GM19240 (cell line): ENCODE measurements around the gene LIPN.

Experiments
- DNase-seq: peaks from one replicate; pipeline ENCODE4 v3.0.0; 2011; ENCODE audit warnings: low spot score; ENCODE audit not compliant: insufficient read length

The LIPN gene

GRCh38 chr10:88783724-88784123, 23.9 kb downstream of the LIPN start:
- DNase-seq, result no peak

GRCh38 chr10:88786032-88786770, 26.4 kb downstream of the LIPN start:
- no peak for DNase-seq

GRCh38 chr10:88787463-88787862, 27.6 kb downstream of the LIPN start:
- no peak for DNase-seq

- no peak for DNase-seq
These were observed 29.1 kb downstream of the LIPN start for GRCh38 chr10:88788924-88789323.

GRCh38 chr10:88791924-88792323, 32.1 kb downstream of the LIPN start:
- DNase-seq, result peak; percentile 14

- DNase-seq, result no peak
These were observed 32.8 kb downstream of the LIPN start for GRCh38 chr10:88792661-88793060.

GRCh38 chr10:88793712-88794299, 34.0 kb downstream of the LIPN start:
- no peak for DNase-seq

- DNase-seq, result no peak
These were observed 34.9 kb downstream of the LIPN start for GRCh38 chr10:88794731-88795130.

GRCh38 chr10:88800152-88801125, 40.6 kb downstream of the LIPN start:
- DNase-seq, result no peak

GRCh38 chr10:88802523-88803285, 42.9 kb downstream of the LIPN start, which contains the start of gene LIPM:
LIPM (plus strand) TSS chr10:88802730; CDS start chr10:88802897, 167 bp downstream.
- DNase-seq, result no peak

- no peak for DNase-seq
These were observed 43.8 kb downstream of the LIPN start for GRCh38 chr10:88803641-88804040.

- no peak for DNase-seq
These were observed 44.4 kb downstream of the LIPN start for GRCh38 chr10:88804083-88804812.

GRCh38 chr10:88805361-88805760, 45.5 kb downstream of the LIPN start:
- no peak for DNase-seq

GRCh38 chr10:88805924-88806323, 46.1 kb downstream of the LIPN start:
- DNase-seq, result no peak

GRCh38 chr10:88809621-88810020, 49.8 kb downstream of the LIPN start:
- DNase-seq, result no peak

- no peak for DNase-seq
These were observed 50.6 kb downstream of the LIPN start for GRCh38 chr10:88810196-88810961.

- no peak for DNase-seq
These were observed 53.4 kb downstream of the LIPN start for GRCh38 chr10:88813200-88813599.

- DNase-seq, result no peak
These were observed 59.5 kb downstream of the LIPN start for GRCh38 chr10:88819290-88819689.

- DNase-seq, result no peak
These were observed 61.1 kb downstream of the LIPN start for GRCh38 chr10:88820748-88821401.
